ENCODE results near the gene FAM13C.

DNA sequence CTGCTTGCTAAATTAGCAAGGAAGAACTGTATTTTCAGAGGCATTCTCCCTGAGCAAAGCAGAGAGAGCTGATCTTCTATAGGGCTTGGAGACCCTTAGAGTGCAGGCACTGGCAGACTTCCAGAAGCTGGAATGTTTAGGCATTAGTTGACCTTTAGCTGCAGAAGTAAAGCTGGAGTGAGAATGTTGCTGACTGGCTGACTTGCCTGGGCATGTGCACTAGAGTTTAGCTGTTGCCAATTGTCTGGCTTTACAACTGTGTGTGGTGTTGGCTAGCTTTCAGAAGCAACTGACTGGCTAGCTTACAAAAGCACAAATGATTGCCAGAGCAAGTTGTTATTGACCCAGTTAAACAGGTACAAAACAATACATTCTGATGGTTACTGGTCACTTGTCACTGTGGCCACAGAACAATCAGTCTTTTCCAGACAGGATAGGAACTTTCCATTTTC is 25.1 kb downstream of the FAM13C start:
- TF ChIP-seq CTCF (IDR thresholded peaks at IDR 0.05) (no peak), POLR2A (IDR thresholded peaks at IDR 0.05) (no peak), POLR2AphosphoS5 (IDR thresholded peaks at IDR 0.05) (no peak)
